Measurements from ENCODE around the gene FERMT1.
"Not testable (repeated sequence)": the region's sequence is repeated elsewhere in the genome, so short reads cannot be mapped to it uniquely, and the experiment has no call there.

The FERMT1 gene

DNA sequence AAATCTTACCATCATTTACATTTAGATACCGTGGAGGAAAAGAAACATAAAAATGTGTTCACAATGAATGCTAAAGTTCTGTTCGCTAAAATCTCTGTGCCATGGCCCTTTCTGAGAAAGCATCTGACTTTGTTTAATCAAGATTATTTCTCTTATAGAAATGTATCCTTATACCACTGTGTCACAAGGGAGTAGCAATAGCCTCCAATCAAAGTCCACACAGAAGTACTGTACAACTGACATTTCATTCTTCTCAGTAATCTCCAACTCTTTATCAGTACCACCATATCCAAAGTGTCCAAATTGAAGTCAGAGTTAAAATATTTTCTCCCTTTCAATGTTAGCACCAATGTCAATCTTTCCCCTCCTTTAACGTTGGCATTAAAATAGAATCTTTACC is 6.1 kb downstream of the FERMT1 start:
- no peak for DNase-seq (ENCODE audit: extremely low spot score, insufficient read length, low read depth)
- FAIRE-seq = no peak

DNA sequence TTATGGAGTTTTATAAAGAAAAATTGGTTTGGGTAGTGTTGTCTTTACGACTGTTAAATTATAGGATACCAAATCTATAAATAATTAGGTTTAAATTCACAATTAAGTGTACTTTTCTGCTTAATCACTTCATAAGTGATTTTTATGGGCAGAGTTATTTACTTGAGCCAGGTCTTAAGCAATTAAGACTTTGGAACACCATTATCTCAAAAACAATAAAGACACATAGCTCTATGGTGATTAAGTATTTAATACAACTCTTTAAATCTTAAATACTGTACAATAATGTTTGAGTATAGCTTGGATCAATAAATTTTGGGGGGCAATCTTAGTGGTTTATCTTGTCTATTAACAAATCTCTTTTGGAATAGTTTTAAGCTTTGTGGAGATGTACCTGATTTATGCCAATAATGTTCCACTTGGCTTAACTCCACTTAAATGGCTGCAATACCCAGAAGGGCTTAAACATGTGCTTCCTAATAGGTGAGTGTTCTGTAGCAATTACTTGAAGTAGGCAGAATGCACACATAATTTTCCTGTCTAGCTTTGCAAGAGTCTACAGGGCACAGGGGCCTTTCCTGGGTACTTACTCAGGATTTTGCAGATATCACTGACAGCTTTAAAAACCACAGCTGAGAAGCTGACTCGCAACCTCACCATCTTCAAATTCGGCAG is 7.5 kb downstream of the FERMT1 start:
- DNase-seq (ENCODE audit: extremely low spot score, insufficient read length, low read depth) = no peak
- FAIRE-seq = no peak

DNA sequence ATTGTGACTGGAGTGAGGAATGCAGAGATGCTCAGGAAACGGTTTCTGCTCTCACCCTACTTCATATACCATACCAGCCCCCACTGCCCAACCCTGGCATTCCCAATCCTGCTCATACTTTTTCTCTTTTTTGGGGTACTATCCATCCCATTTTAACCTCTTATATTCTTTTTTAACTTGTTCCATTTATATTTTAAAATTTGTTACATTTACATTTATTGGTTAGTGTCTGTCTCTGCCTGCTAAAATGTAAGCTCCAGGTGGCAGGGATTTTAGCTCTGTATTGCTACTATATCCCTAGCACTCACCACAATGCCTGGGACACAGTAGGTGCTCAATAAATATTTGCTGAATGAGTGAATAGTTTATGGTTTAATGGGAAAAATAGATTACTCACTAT is 8.1 kb downstream of the FERMT1 start:
- DNase-seq (ENCODE audit: extremely low spot score, insufficient read length, low read depth) (no peak), FAIRE-seq (no peak)

- DNase-seq (ENCODE audit: extremely low spot score, insufficient read length, low read depth) (no peak), FAIRE-seq (no peak)
Observed at GRCh38 chr20:6113951-6114350, 8.9 kb downstream of the FERMT1 start.

GRCh38 chr20:6112965-6113364 is 9.9 kb downstream of the FERMT1 start:
- not testable (repeated sequence) for DNase-seq (ENCODE audit: extremely low spot score, insufficient read length, low read depth); FAIRE-seq

DNA sequence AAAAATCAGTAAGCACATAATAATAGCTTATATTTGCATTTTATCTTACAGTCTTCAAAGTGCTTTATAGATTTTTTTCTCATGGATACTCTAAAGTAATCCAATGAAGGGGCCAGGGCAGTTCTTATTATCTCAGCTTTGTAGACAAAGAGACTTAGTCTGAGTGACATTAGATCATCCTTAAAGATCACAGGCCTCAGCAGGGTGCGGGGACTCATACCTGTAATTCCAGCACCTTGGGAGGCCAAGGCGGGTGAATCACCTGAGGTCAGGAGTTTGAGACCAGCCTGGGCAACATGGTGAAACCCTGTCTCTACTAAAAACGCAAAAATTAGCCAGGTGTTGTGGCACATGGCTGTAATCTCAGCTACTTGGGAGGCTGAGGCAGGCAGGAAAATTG is 14.5 kb downstream of the FERMT1 start:
- FAIRE-seq (no peak), DNase-seq (ENCODE audit: extremely low spot score, insufficient read length, low read depth) (no peak)

DNA sequence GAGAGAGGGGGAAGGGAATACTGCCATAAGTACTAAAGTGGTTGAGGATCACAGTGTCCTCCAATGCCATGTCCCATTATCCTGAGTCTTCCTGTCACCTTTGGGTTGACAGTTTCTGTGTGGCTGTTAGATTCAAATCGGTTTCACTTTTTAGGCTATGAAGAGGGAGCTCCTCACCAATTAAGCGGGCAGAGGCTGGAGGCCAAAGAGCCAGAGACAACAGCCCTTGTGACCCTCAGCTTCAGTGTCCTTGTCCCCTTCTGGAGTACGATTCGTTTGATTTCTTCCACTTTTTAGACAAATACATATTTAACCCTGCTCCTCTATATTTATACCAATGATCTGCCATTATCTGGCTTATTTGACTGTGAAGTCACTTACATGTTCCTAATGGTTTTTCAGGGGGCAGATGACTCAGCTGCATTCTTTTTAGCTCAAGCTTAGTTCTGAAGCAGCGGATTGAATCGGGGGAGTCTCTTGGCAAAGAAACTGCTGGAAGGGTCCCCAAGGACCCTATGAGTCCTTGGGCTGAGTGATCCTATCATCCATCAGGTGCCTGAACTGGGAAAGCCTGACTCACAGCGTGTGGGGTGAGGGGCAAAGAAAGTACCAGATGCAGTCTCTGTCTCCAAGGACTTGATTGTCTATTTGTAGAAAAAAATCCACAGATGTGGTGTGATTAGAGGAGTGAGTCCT is 18.2 kb downstream of the FERMT1 start:
- no peak for FAIRE-seq

DNA sequence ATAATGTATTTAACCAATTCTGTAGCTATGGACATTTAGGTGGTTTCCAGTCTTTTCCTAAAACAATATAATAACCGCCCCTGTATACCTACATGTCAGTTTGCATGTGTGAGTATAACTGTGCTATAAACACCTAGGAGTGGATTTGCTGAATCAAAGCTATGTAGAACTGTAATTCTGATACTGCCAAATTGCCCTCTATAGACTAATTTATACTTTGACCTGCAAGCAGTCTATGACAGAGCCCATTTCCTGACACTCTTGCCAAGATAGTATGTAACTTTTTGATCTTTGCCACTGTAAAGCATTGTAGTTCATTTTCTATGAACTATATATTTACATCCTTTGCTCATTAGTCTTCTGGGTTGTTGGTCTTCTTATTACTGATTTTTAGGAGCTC is 19.5 kb downstream of the FERMT1 start:
- FAIRE-seq (no peak), DNase-seq (ENCODE audit: extremely low spot score, insufficient read length, low read depth) (no peak)

More for the DNA sequence above, 18.2 kb downstream of the FERMT1 start:
- no peak for DNase-seq (ENCODE audit: extremely low spot score, insufficient read length, low read depth)

- DNase-seq (ENCODE audit: extremely low spot score, insufficient read length, low read depth) (no peak), FAIRE-seq (no peak)
Observed at GRCh38 chr20:6101346-6101745, 21.5 kb downstream of the FERMT1 start.

- no peak for FAIRE-seq
- DNase-seq (ENCODE audit: extremely low spot score, insufficient read length, low read depth) = no peak
Observed at GRCh38 chr20:6100246-6100645, 22.6 kb downstream of the FERMT1 start.

DNA sequence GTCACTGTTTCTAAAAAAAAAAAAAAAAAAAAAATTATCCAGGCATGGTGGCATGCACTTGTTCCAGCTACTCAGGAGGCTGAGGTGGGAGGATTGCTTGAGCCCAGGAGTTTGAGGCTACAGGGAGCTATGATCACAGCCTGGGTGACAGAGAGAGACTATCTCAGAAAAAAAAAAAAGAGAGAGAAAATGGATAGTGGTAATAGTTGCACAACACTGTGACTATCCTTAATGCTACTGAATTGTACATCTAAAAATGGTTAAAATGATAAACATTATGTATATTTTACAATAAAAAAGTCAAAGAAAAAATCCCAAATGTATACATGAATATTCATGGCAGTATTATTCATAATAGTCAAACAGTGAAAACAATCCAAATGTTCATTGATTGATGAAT is 23.0 kb downstream of the FERMT1 start:
- DNase-seq (ENCODE audit: extremely low spot score, insufficient read length, low read depth) = no peak
- FAIRE-seq = no peak

- DNase-seq (ENCODE audit: extremely low spot score, insufficient read length, low read depth) = no peak
- no peak for FAIRE-seq
Observed at GRCh38 chr20:6095409-6095808, 27.4 kb downstream of the FERMT1 start.

- DNase-seq (ENCODE audit: extremely low spot score, insufficient read length, low read depth) (no peak), FAIRE-seq (no peak)
Observed at GRCh38 chr20:6094565-6094964, 28.3 kb downstream of the FERMT1 start.

- DNase-seq (ENCODE audit: extremely low spot score, insufficient read length, low read depth) (no peak), FAIRE-seq (no peak)
Observed at GRCh38 chr20:6094063-6094462, 28.8 kb downstream of the FERMT1 start.

DNA sequence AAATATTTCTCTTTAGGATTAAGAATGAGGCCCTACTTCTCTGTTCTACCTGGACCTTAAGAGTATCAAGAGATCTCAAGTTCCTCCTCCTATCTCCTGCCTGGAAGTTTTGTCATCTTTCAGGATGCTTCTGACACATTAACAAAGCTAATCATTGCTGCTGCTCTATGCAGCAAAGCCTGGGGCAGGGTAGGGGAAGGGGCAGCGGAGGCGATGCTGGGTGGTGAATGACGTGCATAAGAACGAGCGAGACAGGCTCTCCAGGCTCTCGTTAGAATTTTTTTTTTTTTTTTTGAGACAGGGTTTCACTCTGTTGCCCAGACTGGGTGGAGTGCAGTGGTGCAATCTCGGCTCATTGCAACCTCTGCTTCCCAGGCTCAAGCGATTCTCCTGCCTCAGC is 31.2 kb downstream of the FERMT1 start:
- DNase-seq (ENCODE audit: extremely low spot score, insufficient read length, low read depth) (no peak), FAIRE-seq (no peak)

DNA sequence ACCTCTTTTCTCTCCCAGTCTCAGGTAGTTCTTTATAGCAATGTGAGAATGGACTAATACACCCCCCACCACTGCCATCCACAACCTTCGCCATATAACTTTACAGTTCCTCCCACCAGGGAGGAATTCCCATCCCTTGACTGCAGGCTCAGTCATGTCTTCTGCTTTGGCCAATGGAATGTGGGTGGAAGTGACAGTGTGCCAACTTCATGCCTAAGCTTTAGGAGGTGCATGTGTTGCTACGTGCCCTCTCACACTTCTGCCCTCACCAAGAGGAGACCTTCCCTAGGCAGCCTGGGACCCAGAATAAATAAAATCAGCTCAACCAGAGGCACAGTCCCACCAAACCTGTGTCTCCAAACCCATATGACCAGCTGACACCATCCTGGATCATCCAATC is 36.0 kb downstream of the FERMT1 start:
- FAIRE-seq (no peak), DNase-seq (ENCODE audit: extremely low spot score, insufficient read length, low read depth) (no peak)

- no peak for DNase-seq (ENCODE audit: extremely low spot score, insufficient read length, low read depth)
- FAIRE-seq = no peak
Observed at GRCh38 chr20:6083926-6084325, 38.9 kb downstream of the FERMT1 start.

- DNase-seq (ENCODE audit: extremely low spot score, insufficient read length, low read depth) = no peak
- no peak for FAIRE-seq
Observed at GRCh38 chr20:6081236-6081635, 41.6 kb downstream of the FERMT1 start.

DNA sequence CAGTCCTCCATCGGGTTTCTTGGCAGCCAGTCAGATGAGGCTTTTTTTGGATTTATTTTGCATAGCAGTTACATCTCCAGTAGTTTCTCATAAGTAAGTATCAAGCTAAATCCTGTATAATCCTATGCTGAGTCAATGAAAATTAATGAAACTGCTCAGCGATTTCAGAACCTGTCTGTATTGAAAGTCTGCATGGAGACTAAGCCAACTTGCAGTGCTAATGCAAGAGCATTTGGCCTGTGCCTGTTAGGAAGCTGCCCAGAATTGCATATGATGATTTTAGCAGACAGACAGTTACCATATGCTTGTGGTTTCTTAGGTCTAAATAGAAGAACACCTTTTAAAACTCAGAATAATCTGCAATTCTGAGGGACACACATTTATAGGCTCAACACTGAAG is 43.8 kb downstream of the FERMT1 start:
- FAIRE-seq = no peak
- no peak for DNase-seq (ENCODE audit: extremely low spot score, insufficient read length, low read depth)

GRCh38 chr20:6075428-6076219 is 47.2 kb downstream of the FERMT1 start:
- DNase-seq (ENCODE audit: extremely low spot score, insufficient read length, low read depth) (no peak), FAIRE-seq (no peak)

DNA sequence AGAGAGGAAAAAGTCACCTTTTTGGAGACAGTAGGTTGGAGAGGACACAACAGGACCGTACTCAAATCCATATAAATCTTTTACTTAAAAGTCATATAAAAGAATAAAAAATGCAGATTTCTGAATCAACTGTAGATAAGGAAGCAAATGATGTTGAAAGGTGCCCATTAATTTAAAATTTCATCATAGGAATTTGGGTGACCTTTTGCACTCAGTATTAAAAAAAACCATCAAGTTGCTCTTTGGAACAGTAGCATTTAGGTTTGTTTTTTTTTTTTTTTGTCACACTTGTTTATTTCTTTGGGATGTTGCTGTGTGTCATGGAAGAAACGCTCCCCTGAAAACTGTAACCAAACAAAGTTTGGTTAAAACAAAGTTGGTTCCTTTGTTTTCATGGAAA is 48.0 kb downstream of the FERMT1 start:
- DNase-seq (ENCODE audit: extremely low spot score, insufficient read length, low read depth) (no peak), FAIRE-seq (no peak)

Measured in GM18507 (cell line).